DOHH2 (cell line): ENCODE results near the gene PADI1.

Experiments
- H3F3A ChIP-seq: fragments of 200-600 bp; sonication (generic), shearing (Covaris generic); 2 replicates; pipeline ENCODE4 v1.6.0; 2016; ENCODE audit warnings: antibody characterized with exemption, mild to moderate bottlenecking; ENCODE audit not compliant: control insufficient read depth, insufficient read depth
- H3K27ac ChIP-seq: fragments of 200-600 bp; sonication (generic); 2 replicates; pipeline ENCODE4 v1.5.1; 2014; ENCODE audit warnings: low read depth, mild to moderate bottlenecking, low read length, moderate library complexity
- H3K27me3 ChIP-seq: fragments of 200-600 bp; sonication (generic); 2 replicates; pipeline ENCODE4 v1.6.1; 2014; ENCODE audit warnings: mild to moderate bottlenecking, low read length, mixed read lengths; ENCODE audit not compliant: control insufficient read depth
- H3K36me3 ChIP-seq: fragments of 200-600 bp; sonication (generic); 2 replicates; pipeline ENCODE4 v1.6.1; 2014; ENCODE audit warnings: mild to moderate bottlenecking, low read length, moderate library complexity, mixed read lengths; ENCODE audit not compliant: control insufficient read depth
- H3K4me1 ChIP-seq: fragments of 200-600 bp; sonication (generic); 2 replicates; pipeline ENCODE4 v1.6.1; 2014; ENCODE audit warnings: mild to moderate bottlenecking, low read length, mixed read lengths; ENCODE audit not compliant: control insufficient read depth
- H3K4me2 ChIP-seq: fragments of 200-600 bp; sonication (generic); 2 replicates; pipeline ENCODE4 v1.6.0; 2014; ENCODE audit warnings: mild to moderate bottlenecking, low read length, moderate library complexity
- H3K4me3 ChIP-seq: fragments of 200-600 bp; sonication (generic); 2 replicates; pipeline ENCODE4 v1.5.1; 2014; ENCODE audit warnings: mild to moderate bottlenecking, low read length, mixed read lengths
- H3K79me2 ChIP-seq: fragments of 200-600 bp; sonication (generic); 2 replicates; pipeline ENCODE4 v1.6.1; 2014; ENCODE audit warnings: mild to moderate bottlenecking, low read length, mixed read lengths; ENCODE audit not compliant: control insufficient read depth
- H3K9me2 ChIP-seq: fragments of 200-600 bp; sonication (generic); replicated peaks from 2 replicates; pipeline ENCODE4 v1.6.1; 2014; ENCODE audit warnings: mild to moderate bottlenecking, low read length, mixed read lengths; ENCODE audit not compliant: control insufficient read depth
- H3K9me3 ChIP-seq: fragments of 200-600 bp; sonication (generic); 2 replicates; pipeline ENCODE4 v1.6.1; 2014; ENCODE audit warnings: antibody characterized with exemption, low read length, mixed read lengths; ENCODE audit not compliant: control insufficient read depth, insufficient read depth
- H4K20me1 ChIP-seq: fragments of 200-600 bp; sonication (generic); 2 replicates; pipeline ENCODE4 v1.6.0; 2014; ENCODE audit warnings: low read depth, mild to moderate bottlenecking, antibody characterized with exemption, low read length, moderate library complexity; ENCODE audit not compliant: control insufficient read depth, insufficient read depth
- EZH2phosphoT487 ChIP-seq: fragments of 200-600 bp; sonication (generic); IDR thresholded peaks from 2 replicates; pipeline ENCODE4 v1.6.1; 2017; ENCODE audit warnings: borderline replicate concordance, mild to moderate bottlenecking, antibody characterized with exemption, low read length, moderate library complexity, mixed read lengths
- TF ChIP-seq, protein P1 (sequence below): fragments of 200-600 bp; sonication (generic); IDR thresholded peaks from one replicate; pipeline ENCODE4 v1.5.1; 2014; ENCODE audit warnings: antibody characterized with exemption, mild to moderate bottlenecking, low read depth, low read length; ENCODE audit not compliant: poor library complexity, severe bottlenecking

The PADI1 gene

DNA sequence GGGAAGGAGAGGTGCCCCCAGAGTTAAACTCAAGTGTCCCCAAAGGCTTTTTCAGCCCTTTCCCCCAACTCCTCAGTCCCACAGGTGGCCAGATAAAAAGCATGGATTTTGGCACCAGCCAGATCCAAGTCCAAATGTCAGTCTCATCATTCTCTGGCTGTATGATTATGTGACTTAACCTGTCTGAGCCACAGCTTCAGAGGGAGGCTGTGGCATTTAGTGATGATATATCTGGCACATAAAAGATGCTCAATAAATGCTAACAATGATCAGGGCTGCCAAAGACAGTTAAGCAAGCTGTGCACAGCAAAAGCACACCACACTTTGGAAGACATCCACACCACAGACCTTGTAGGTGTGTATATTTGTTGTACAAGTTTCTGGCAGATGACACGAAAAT lies 38.3 kb downstream of the PADI1 start:
- no peaks in the 10 kb centered on the region for H3K79me2 ChIP-seq
- no peak overlapping the region for H3K4me3 ChIP-seq
- no peaks in the 10 kb centered on the region for H3K36me3 ChIP-seq
- no peaks in the 10 kb centered on the region for H3K9me2 ChIP-seq
- H3K27ac ChIP-seq, result no peak overlapping the region
- no peaks in the 10 kb centered on the region for H4K20me1 ChIP-seq
- no peaks in the 10 kb centered on the region for H3K9me3 ChIP-seq
- H3K27me3 ChIP-seq, result peaks cover 20% of the 10 kb centered on the region
- H3K4me1 ChIP-seq, result no peaks in the 10 kb centered on the region
- no peak overlapping the region for H3K4me2 ChIP-seq
- TF ChIP-seq, protein P1, sequence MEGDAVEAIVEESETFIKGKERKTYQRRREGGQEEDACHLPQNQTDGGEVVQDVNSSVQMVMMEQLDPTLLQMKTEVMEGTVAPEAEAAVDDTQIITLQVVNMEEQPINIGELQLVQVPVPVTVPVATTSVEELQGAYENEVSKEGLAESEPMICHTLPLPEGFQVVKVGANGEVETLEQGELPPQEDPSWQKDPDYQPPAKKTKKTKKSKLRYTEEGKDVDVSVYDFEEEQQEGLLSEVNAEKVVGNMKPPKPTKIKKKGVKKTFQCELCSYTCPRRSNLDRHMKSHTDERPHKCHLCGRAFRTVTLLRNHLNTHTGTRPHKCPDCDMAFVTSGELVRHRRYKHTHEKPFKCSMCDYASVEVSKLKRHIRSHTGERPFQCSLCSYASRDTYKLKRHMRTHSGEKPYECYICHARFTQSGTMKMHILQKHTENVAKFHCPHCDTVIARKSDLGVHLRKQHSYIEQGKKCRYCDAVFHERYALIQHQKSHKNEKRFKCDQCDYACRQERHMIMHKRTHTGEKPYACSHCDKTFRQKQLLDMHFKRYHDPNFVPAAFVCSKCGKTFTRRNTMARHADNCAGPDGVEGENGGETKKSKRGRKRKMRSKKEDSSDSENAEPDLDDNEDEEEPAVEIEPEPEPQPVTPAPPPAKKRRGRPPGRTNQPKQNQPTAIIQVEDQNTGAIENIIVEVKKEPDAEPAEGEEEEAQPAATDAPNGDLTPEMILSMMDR, result no peak
- H3F3A ChIP-seq, result no peaks in the 10 kb centered on the region

GRCh38 chr1:17244821-17245740 lies 40.2 kb downstream of the PADI1 start:
- no peak for TF ChIP-seq EZH2phosphoT487
- TF ChIP-seq, protein P1, result no peak

DNA sequence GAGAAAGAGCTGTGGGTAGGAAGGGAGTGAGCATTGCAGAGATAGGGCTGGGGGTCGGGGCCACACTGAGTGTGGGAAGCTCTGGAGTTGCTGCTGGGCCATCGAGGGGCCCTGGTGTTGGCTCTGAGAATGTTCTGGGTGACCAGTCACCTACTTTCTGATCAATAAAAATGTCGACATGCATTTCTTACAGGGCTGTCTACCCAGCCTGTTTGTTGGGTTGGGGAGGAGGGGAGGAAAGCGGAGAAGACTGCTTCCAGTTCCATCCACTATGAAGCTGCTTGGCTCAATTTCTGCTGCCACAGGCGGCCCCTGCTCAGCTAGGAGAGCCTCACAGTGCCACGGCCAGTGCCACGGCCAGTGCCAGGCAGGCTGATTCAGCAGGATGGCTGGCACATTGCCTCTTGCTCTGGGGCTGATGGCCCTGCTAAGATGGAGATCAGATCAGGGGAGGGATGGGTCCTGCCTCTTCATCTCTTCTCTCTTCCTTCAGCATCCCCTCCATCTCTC lies 40.9 kb downstream of the PADI1 start:
- TF ChIP-seq, protein P1, result no peak
- TF ChIP-seq EZH2phosphoT487, result no peak
- Histone ChIP-seq H3K27me3 (peaks cover 20% of the 10 kb centered on the region), H3K9me3 (no peaks in the 10 kb centered on the region), H3K9me2 (no peaks in the 10 kb centered on the region), H3K4me2 (no peak overlapping the region), H3K79me2 (no peaks in the 10 kb centered on the region), H3K36me3 (no peaks in the 10 kb centered on the region), H4K20me1 (no peaks in the 10 kb centered on the region), H3K27ac (no peak overlapping the region), H3K4me1 (no peaks in the 10 kb centered on the region), H3K4me3 (no peak overlapping the region), H3F3A (no peaks in the 10 kb centered on the region)

More at GRCh38 chr1:17244821-17245740, 40.2 kb downstream of the PADI1 start:
- Histone ChIP-seq H3K4me3 (no peak overlapping the region), H3K27me3 (peaks cover 20% of the 10 kb centered on the region), H3F3A (no peaks in the 10 kb centered on the region), H3K9me3 (no peaks in the 10 kb centered on the region), H3K4me2 (no peak overlapping the region), H3K4me1 (no peaks in the 10 kb centered on the region), H3K27ac (no peak overlapping the region), H3K36me3 (no peaks in the 10 kb centered on the region), H3K79me2 (no peaks in the 10 kb centered on the region), H4K20me1 (no peaks in the 10 kb centered on the region), H3K9me2 (no peaks in the 10 kb centered on the region)
